Activated CD8-positive, alpha-beta memory T cell treated with anti-CD3 and anti-CD28 coated beads for 36 hours (primary cell): Measurements from ENCODE around the gene DRAXIN. TPM values are rescaled to one million over a fixed set of nuclear protein-coding genes. Genes with fewer than 3 reads are reported as not detected.

Experiments
- CTCF ChIA-PET: fragments of 350-600 bp; sonication (Branson Sonifier 250); formaldehyde crosslinking; loops from one replicate; lab custom pipeline; 2021; ENCODE audit warnings: antibody characterized with exemption; lab: Charles Lee
- POLR2A ChIA-PET: fragments of 350-600 bp; sonication (Branson Sonifier 250); formaldehyde crosslinking; loops from one replicate; lab custom pipeline; 2021; ENCODE audit warnings: antibody characterized with exemption; lab: Charles Lee
- total RNA-seq, 2 experiments: library from RNA; stranded (reverse); gene quantifications; one replicate each; pipeline ENCODE4 v1.2.3, GENCODE V29; 2021

DRAXIN gene
- total RNA-seq, 2 experiments from 2014 or later = 0.06 to 0.08 TPM

DNA sequence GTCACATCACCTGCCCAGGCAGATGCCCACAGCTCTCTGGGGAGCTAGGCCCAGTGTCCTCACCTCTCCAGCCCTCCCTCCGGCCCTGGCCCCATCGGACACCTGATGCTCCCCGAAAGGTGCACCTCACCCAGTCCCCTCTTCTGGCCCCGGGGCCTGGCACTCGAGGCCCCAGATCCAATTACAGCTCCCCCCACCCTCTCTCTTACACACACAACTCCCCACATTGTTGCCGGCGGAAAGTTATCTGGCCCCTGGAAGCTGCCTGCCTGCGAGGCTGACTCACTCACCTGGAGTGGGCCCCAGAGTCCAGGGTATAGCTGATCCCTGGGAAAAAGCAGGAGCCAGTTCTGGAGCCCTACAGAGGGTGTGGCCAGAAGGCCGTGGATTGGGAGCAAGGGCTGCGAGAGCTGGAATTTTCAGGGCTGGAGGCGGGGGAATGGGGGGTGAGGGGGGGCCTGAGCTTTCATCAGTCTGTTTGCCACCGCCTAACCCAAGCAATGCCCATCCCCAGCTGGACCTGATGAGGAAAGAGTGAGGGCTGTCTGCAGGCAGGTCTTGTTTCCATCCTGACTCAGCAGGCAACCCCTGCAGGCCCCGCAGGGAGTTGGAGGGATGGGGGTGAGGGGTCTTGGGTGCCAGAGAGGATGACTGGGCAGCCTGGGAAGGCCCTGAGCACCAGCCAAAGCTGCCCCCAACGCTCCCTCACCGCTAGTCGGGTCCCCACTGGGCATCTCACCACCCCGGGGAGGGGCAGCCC is 38.2 kb upstream of the DRAXIN start:
- ChIA-PET POLR2A (interaction anchor here (1.1 to 1.5 kb wide), 2 partner anchors 12 to 255 kb away, joined by 3 to 6 read pairs; no protein-coding TSS in a partner anchor), CTCF (interaction anchor here (1.2 to 14.2 kb wide), 4 partner anchors 9 to 69 kb away, joined by 3 to 133 read pairs (median 16); partner anchors contain the start of gene FBXO6)

DNA sequence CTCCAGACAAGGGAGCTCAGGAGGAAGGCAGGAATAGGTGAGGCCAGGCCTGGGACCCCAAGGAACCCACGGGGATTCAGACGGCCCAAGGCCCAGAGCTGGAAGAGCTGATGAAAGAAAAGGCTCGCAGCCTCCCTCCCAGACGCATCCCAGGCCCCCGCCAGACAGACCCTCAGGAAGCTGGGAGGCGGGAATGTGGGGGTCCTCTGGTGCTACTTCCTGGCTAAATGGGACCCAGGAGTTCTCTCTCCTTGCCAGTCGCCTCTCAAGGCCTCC is 37.7 kb upstream of the DRAXIN start:
- ChIA-PET CTCF (interaction anchor here (1.7 to 14.2 kb wide), 3 partner anchors 10 to 69 kb away, joined by 7 to 133 read pairs (median 24); partner anchors contain the start of gene FBXO6), POLR2A (interaction anchor here (1.1 to 1.5 kb wide), 2 partner anchors 11 to 254 kb away, joined by 3 to 6 read pairs; no protein-coding TSS in a partner anchor)

DNA sequence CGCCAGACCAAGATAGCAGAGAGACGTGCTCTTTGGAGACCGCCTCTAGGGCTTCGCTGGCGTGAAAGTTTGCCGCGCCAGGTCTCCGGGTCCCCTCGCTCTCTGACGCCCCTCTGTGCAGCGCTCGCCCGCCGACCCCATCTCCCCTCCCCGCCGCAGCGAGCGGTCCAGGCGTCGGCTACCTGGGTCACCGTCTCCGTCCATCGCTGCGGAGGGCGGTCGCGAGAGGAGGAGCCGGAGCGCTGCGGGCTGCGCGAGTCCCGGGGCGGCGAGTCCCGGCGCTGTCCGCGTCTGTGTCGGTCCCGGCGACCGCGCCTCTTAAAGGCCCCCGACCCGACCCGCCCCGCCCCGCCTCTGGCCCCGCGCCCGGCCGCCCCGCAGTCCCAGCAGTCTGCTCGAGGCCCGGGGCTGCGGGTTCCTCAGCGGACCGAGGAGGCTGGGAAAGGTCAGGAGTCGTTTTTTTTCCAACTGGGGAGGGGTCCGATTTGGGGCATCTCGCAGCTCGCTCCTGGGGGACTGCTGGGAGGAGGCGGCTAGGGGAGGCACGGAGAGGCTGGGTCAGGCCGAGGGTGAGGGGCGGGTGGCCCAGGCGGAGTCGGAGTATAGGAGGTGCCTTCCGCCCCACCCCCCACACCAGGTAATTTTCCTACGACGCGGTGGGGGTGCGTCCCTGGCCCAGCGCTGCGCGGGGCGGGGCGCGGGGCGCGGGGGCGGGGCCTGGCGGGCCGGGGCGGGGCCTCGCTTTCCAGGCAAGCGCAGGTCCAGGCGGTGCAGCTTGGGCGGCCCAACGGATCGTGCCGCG is 37.2 kb upstream of the DRAXIN start, which contains the start of the genes FBXO2 and FBXO44:
Gene FBXO2, minus strand, starts transcription at position 293 of the 802 bp plus-strand sequence. Its CDS starts 89 bp downstream, at position 204.
Gene FBXO44, plus strand, starts transcription at position 741 of the 802 bp plus-strand sequence. CDS start 959 bp downstream, outside the sequence.
- CTCF ChIA-PET = interaction anchor here (1.5 to 14.2 kb wide), 4 partner anchors 9 to 68 kb away, joined by 3 to 133 read pairs (median 16); partner anchors contain the start of gene FBXO6
- POLR2A ChIA-PET = interaction anchor here (1.1 to 1.8 kb wide), 2 partner anchors 10 to 11 kb away, joined by 3 to 5 read pairs; partner anchors contain the start of gene FBXO6

DNA sequence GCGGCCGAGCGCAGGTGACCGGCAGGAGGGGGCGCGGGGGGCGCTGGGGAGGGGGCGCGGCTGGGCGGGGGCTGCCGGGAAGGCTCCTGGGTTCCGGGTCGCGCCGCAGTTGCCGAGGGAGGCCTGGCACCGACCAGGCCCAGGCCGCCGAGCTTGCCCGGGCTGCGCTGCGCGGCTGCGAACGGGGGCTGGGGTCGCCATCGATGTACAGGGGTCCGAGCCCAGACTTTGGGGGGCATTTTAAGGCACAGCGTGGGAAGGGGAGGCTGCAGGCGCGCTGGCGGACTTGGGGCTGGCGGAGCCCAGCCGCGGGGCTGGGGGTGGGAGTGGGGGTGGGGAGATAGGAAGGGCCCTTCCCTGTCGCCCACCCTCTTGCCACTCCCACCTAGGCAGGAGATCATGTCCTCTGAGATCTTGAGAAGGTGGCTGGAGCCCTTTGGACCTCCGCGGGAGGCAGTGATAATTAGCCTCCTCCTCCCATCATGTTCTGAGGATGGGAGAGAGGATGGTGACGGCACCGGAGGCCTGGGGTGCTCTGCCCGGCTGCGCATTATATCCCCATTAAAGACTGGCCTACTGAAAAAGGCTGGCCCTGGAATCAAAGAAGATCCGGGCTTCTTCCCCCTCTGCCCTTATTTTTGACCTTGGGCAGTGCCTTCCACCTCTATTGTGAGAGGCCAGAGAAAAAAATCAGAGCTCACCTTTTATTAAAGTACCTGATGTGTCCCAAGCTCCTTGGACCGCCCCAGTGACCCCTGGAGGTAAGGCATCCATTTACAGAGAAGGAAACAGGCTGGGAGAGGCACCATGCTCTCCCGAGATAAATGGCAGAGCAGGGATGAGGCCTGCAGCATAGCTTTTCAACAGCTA is 36.3 kb upstream of the DRAXIN start:
- CTCF ChIA-PET = interaction anchor here (0.9 to 14.2 kb wide), 5 partner anchors 9 to 68 kb away, joined by 3 to 133 read pairs (median 4); partner anchors contain the start of genes FBXO6 and MAD2L2

DNA sequence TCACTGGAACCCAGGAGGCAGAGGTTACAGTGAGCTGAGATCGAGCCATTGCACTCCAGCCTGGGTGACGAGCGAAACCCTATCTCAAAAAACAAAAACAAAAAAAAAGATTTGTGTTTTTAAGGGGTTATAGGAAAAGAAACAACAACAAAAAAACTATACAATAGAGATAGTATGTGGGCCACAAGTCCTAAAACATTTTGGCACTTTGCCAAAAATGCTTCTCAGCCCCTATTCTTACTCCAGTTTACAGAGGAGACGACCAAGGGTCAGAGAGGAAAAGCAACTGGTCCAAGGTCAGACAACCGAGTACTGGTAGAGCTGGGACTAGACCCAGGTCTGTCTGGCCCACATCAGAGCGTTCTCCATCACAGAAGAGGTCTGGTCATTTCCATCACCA is 33.9 kb upstream of the DRAXIN start:
- ChIA-PET CTCF (interaction anchor here (0.6 to 1.2 kb wide), 2 partner anchors 62 to 402 kb away, joined by 3 read pairs; no protein-coding TSS in a partner anchor), POLR2A (no interaction called here)

More for the DNA sequence above, 36.3 kb upstream of the DRAXIN start:
- POLR2A ChIA-PET = interaction anchor here (0.6 to 1.8 kb wide), 3 partner anchors 9 to 211 kb away, joined by 3 to 5 read pairs (median 5); partner anchors contain the start of genes FBXO6 and MAD2L2

DNA sequence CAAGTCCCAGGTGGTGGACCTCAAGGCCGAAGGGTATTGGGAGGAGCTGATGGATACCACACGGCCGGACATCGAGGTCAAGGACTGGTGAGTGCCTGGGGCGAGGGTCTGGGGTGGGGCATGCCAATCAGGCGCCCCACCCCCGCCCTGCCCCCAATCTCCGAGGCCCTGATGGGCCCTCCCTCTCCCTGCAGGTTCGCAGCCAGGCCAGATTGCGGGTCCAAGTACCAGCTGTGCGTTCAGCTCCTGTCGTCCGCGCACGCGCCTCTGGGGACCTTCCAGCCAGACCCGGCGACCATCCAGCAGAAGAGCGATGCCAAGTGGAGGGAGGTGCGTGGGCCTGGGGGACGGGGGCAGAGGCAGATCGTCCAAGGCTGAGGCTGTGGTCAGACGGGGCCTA is 33.0 kb upstream of the DRAXIN start:
- ChIA-PET CTCF (interaction anchor here (1.2 to 3.3 kb wide), 3 partner anchors 8 to 61 kb away, joined by 3 to 15 read pairs (median 4); no protein-coding TSS in a partner anchor), POLR2A (no interaction called here)

DNA sequence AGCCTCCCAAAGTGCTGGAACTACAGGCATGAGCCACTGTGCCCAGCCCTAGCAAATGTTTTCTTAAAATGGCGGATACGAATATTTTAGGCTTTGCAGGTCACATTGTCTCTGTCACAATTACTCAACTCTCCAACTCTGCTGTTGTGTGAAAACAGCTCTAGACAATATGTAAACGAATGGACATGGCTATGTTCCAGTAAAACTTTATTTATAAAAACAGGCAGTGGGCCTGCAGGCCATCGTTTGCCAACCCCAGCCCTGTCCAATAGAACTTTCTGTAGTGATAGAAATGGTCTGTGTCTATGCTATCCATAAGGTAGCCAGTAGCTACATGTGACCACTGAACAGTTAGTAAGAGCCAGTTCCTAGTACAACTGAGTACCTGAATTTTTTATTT is 31.8 kb upstream of the DRAXIN start:
- CTCF ChIA-PET = interaction anchor here (1.0 to 3.3 kb wide), 2 partner anchors 9 to 76 kb away, joined by 3 to 15 read pairs; partner anchors contain the start of gene AGTRAP
- POLR2A ChIA-PET = interaction anchor here (0.6 to 1.2 kb wide), 2 partner anchors 11 to 417 kb away, joined by 3 to 4 read pairs; no protein-coding TSS in a partner anchor

DNA sequence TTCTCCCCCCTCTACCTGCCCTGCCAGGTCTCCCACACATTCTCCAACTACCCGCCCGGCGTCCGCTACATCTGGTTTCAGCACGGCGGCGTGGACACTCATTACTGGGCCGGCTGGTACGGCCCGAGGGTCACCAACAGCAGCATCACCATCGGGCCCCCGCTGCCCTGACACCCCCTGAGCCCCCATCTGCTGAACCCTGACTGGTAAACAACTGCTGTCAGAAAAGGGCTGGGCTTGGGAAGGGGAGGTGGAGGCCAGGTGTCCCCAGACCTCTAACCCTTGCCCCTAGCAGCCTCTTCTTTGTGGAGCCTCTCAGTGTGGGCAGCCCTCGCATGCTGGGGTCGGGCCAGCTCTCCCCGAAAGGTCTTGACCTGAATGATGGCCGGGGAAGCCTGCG is 30.4 kb upstream of the DRAXIN start:
- ChIA-PET CTCF (interaction anchor here (3.3 kb wide), 1 partner anchor 11 kb away, joined by 15 read pairs; no protein-coding TSS in a partner anchor), POLR2A (no interaction called here)

DNA sequence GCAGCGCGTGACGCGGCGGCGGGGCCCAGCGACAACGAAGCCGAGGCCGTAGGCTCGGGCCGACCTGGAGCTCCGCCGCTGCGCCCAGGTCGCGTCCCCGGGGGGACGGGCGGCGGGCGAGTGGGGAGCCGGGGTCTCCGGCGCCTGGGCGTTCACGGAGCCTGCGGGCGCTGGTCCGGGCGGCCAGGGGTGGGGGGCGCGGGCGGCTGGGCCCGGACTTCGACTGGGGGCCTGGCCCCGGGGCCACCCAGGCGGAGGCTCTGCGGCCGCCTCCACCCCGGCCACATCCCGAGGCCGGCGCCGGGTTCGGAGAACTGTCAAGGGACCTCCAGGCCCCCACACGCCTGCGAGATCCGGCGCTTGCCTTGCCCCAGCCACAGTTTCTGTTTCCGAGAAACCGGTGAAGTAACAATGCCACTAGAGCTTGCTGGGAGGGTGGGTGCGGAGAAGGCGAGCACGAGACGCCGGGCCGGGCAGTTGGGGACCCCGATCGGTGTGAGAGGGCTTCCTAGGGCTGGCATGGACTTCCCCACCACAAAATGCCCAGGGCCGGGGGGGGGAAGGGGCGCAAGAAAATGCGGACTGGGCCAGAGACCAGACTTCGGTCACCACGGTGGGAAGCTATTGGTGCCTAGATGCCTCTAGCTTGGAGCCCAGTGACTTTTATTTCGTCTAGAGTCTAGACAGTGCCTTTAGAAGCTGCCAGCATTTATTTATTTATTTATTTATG is 27.0 kb upstream of the DRAXIN start:
- ChIA-PET POLR2A (interaction anchor here (0.7 to 2.5 kb wide), 10 partner anchors 9 to 309 kb away, joined by 3 to 11 read pairs (median 5); partner anchors contain the start of genes FBXO44 and MAD2L2), CTCF (interaction anchor here (0.7 to 3.2 kb wide), 9 partner anchors 10 to 393 kb away, joined by 3 to 24 read pairs (median 5); partner anchors contain the start of genes FBXO2, FBXO44 and MAD2L2)

DNA sequence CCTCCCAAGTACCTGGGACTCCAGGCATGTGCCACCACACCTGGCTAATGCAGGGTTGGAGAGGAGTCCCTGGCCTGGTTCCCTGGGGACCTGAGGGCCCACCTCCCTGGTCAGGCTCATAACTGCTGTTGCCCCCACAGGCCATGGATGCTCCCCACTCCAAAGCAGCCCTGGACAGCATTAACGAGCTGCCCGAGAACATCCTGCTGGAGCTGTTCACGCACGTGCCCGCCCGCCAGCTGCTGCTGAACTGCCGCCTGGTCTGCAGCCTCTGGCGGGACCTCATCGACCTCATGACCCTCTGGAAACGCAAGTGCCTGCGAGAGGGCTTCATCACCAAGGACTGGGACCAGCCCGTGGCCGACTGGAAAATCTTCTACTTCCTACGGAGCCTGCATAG is 23.0 kb upstream of the DRAXIN start:
- CTCF ChIA-PET = no interaction called here
- POLR2A ChIA-PET = no interaction called here

DNA sequence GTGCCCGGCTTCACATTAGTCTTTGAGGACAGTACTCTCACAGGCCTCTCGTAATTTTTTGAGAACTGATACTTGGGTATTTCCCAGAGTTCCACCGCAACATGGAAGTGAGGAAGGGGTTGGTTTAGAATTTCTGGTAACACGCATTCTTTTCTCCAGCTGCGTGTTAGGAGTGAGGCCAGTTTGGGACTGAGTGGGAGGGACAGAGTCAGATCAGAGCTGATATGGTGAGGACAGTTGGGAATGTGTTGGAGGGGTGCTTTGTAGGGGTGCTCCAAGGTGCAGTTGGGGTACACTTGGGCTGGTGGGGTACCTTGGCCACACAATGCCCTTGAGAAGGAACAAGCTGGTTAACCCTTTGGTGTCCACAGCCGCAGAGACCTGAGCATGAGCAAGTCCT is 20.8 kb upstream of the DRAXIN start:
- ChIA-PET CTCF (no interaction called here), POLR2A (interaction anchor here (1.6 kb wide), 1 partner anchor 11 kb away, joined by 4 read pairs; no protein-coding TSS in a partner anchor)

DNA sequence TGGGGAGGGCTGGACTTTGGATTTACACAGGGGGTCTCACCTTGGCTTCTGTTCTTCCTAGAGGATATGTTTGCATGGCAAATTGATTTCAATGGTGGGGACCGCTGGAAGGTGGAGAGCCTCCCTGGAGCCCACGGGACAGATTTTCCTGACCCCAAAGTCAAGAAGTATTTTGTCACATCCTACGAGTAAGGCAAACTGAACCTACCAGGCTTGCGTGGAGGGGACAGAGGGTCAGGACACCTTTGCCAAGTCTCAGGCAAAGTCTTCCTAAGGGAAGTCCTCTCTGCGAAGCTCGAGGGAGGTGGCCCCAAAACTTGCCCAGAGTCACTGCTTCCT is 20.3 kb upstream of the DRAXIN start:
- CTCF ChIA-PET = interaction anchor here (0.6 kb wide), 1 partner anchor 26 kb away, joined by 3 read pairs; no protein-coding TSS in a partner anchor
- POLR2A ChIA-PET = interaction anchor here (1.6 kb wide), 1 partner anchor 11 kb away, joined by 4 read pairs; no protein-coding TSS in a partner anchor

DNA sequence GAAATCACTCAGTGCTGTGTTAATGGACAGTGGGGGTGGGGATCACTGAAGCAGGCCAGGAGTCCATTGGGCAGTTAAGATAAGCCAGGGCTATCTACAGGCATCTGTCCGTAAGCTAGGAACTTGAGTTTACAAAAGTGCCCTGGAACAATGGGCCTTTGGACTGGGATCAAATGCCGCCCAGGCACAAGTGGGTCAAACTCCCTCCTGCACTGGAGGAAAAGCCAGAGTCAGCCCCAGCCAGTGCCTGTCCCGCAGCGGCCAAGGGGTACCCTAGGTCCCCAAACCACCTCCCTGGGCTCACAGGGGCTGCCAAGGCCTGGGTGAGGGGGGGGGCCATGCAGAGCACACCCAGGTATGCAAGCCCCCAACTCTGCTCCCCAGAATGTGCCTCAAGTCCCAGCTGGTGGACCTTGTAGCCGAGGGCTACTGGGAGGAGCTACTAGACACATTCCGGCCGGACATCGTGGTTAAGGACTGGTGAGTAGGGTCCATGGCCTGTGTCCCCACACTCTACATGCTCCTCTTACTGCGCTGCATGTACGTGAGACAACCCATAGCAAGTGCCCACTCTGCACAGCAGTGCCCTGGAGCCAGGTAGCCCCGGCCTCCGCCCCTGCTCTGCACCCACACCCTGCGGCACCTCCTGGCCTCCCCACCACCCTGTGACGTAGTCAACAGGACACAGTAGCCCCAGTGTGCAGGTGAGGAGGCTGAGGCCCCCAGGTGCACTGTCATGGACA is 19.8 kb upstream of the DRAXIN start:
- POLR2A ChIA-PET = interaction anchor here (1.6 kb wide), 1 partner anchor 12 kb away, joined by 4 read pairs; no protein-coding TSS in a partner anchor
- CTCF ChIA-PET = interaction anchor here (0.6 kb wide), 1 partner anchor 26 kb away, joined by 3 read pairs; no protein-coding TSS in a partner anchor

DNA sequence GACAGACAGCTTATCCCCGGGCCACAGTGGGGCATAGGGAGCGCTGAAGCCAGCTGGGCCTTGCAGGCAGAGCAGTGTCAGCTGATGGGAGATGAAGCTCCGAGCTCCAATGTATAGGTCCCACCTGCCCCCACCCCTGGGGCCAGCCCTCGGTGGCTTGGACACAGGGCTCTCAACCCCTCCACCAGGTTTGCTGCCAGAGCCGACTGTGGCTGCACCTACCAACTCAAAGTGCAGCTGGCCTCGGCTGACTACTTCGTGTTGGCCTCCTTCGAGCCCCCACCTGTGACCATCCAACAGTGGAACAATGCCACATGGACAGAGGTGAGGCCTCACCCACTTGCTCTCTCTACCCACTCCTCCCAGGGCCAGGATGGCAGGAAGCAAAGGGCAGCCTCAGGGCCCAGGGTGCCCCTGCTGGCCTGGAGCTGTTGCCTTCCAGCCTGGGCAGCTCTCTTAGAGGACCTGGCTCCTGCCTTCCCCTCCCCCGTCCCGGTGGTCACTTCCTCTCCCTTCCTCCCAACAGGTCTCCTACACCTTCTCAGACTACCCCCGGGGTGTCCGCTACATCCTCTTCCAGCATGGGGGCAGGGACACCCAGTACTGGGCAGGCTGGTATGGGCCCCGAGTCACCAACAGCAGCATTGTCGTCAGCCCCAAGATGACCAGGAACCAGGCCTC is 18.3 kb upstream of the DRAXIN start:
- POLR2A ChIA-PET = no interaction called here
- CTCF ChIA-PET = interaction anchor here (0.6 kb wide), 1 partner anchor 641 kb away, joined by 3 read pairs; no protein-coding TSS in a partner anchor

DNA sequence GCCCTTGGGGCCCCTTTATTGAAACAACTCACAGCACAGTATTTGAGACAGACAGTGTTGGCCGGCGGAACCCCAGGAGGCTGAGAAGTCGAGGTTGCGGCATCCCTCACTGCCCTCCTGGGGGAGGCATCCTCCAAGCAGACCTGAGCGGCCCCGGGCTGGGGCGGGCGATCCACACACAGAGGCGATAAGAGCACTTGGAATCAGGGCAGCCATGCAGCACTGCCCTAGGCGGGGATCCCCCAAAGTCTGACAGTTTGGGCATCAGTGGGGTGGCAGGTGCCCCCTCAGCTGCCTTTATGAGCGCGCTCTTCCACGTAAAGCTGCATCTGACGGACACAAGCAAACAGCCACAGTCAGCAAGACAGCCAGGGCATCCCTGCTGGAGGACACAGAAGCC is 17.0 kb upstream of the DRAXIN start:
- POLR2A ChIA-PET = no interaction called here
- CTCF ChIA-PET = no interaction called here

DNA sequence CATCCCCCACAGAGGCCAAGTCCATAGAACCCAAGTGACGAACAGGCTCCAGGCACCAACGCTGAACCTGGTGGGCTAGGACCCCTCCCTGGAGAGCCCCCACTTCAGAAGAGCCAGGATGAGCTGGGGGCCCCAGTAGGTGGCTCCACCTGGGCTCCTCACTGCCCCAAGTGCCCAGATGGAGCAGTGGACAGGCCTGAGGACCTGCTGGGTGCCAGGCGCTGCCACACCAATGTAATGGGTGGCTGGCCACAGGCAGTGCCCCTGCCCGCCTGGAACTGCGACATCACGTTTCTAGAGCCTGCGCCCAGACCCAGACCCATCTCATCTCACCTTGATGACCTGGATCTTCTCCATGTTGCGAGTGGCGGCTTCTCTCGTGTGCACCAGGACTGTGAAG is 16.2 kb upstream of the DRAXIN start:
- ChIA-PET POLR2A (no interaction called here), CTCF (interaction anchor here (1.5 to 2.2 kb wide), 2 partner anchors 12 to 44 kb away, joined by 3 to 6 read pairs; no protein-coding TSS in a partner anchor)
